IPS DF 4.7 (cell line): ENCODE measurements around the gene KCNMA1.
"Not testable (repeated sequence)": the region's sequence is repeated elsewhere in the genome, so short reads cannot be mapped to it uniquely, and the experiment has no call there.

Experiments
- DNase-seq: peaks from one replicate; pipeline ENCODE4 v3.0.0-alpha.2; 2013; ENCODE audit warnings: low spot score; ENCODE audit errors: extremely low read depth

KCNMA1 gene

DNA sequence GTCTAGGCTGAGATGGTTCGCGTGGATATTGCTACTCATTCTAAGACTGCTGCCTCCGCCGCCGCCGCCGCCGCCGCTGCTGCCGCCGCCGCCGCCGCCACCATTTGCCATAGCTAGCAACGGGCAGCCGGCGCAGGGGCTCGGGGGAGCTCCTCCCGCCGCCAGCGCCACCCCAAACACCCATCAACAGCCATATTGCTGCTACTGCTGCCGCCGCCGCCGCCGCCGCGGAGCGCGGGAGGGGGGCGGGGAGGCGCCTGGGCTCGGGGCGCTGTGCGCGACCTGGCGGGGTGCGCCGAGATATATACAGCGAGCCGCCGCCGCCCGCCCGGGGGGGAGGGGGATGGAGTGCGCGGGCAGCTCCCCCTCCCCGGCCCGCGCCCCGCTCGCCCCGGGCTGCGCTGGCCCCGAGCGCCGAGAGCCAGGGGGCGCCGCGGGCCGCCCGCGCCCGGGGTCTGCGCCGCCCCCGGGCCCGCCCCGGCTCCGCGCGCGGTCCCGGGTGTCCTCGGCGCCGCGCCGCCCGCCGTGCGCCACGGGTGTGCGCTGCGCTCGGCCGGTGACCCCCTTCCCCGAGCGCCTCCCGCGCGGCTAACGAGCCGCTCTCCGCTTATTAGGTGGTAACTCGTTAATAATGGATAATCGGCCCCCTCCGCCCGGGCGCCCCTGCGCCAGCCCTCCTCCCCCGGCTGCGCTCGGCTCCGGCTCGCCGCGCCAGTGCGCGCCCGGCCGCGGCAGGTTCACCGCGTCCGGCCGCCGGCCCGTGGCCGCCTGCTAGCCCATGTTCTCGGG, at the start of gene KCNMA1:
Gene KCNMA1 (minus strand): TSS at position 277 of the 789 bp plus-strand sequence.
- no peak for DNase-seq

DNA sequence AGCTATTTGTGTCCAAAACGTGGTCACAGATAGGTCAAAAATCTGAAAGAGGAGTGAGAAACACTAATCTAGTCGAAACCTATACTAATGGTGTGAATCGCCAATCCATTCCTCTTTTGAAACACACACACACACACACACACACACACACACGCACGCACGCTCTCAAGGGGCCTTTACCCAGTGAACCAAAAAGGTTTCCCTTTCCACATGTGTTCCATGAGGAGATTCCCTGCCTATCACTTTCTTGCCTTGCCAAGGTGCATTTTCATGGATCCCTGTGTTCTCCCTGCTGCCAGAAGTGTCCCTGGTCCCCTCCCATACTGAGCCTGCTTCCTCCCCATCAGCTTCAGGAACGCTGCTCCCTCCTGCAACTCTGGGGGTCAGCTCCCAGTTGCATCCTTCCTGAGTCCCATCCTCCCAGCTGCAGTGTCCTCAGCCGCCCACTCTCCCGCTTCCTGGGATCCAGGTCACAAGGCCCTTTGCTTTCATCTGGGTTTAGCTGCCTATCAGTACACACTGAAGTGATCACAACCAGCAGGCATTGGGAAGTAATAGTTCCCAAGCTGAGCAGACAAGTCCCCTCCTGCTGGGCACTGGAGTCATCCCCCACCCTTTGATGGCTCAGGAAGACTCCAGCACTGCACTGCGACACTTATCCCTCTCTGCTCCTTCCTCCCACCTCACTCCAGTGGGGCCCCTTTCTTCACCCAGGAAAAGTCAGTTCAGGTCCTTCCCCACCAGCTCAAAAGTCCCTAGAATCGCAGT, 49.2 kb upstream of the KCNMA1 start:
- no peak for DNase-seq

DNA sequence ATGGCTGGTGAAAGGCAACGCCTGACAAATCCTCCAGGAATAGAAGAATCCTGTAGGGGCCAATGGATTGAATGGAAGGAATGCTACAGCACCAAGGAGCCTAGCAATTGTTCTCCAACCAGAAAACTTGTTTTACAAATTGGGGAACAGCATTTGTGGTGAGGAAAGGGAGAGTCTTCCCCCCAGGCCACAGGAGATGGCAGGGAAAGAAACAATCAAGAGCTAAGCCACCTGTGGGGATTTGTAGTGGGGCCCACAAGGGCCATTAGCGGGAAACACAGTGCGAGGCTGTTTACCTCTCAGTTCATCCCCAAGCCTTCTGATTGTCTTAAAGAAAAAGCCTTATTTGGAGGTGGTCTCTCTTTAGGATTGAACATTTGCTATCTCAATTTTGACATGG, 48.5 kb upstream of the KCNMA1 start:
- DNase-seq: no peak

DNA sequence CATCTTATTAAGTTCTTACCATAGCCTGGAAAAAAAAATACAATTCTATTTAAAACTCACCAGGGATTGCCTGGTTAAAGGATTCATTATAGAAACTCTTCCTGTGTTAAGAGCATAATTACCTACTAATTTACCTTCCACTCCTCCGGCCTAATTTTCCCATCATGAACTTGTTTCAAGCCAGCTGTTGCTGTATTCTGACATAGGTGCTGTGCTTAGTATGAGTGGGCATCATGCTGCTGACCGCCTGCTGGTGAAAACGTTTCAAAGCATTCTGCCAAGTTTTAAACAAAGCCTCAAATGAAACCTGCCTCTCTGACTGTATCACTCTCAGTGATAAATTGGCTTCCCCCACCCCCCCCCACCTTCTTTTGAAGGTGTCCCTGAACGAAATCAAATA, 47.8 kb upstream of the KCNMA1 start:
- no peak for DNase-seq

DNA sequence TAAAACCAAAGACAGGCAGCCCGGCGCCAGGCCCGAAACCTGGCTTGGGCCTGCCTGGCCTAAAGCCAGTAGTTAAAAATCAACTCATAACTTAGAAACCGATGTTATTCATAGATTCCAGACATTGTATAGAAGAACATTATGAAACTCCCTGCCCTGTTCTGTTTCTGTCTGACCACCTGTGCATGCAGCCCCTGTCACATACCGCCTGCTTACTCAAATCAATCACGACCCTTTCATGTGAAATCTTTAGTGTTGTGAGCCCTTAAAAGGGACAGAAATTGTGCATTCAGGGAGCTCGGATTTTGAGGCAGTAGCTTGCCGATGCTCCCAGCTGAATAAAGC, 45.5 kb upstream of the KCNMA1 start:
- not testable (repeated sequence) for DNase-seq

DNA sequence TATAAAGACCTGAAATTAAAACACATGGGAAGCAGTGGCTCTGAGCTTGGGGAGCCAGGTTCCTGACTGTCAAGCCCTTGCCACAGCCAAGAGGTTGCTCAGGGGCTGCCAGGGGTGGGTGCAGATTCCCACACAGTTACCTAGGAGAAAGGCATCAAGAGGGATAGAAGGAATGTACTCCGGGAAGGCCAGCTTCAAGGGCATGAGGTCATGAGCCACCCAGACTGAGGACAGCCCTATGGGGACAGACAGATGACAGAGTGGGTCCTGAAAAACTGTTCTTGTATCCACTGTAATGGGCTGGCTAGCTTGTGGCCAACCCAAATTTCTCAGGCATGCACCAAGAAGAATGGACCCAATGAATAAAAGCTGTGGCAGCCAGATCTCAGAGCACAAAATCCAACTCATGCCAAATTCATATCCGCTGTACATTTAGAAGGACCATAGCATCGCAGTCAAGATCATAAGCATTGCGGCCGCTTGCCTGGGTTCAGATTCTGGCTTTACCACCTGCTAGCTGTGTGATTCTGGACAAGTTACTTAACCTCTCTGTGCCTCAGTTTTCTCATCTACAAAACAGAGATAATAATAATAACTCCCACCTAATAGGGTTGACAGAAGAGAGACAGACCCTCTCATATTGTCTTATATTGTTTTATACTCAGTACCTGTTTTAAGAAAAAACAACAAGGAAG, 44.9 kb upstream of the KCNMA1 start:
- no peak for DNase-seq

DNA sequence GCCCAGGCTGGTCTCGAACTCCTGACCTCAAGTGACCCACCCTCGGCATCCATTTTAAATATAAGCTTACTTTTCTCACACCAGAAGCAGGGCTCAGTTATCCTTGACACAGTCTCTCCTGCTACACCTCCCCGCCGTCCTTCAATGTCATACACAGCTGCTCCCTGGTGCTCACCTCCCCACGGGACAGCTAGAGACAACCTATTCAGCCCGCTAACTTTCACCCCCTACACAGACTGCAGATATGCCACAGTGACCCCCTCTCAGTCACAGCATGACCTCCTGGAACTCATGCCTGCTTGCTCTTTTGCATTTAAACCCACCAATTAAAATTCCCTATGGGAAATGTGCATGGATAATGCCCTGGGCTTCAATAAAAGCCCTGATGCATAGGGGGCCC, 44.2 kb upstream of the KCNMA1 start:
- DNase-seq: no peak

DNA sequence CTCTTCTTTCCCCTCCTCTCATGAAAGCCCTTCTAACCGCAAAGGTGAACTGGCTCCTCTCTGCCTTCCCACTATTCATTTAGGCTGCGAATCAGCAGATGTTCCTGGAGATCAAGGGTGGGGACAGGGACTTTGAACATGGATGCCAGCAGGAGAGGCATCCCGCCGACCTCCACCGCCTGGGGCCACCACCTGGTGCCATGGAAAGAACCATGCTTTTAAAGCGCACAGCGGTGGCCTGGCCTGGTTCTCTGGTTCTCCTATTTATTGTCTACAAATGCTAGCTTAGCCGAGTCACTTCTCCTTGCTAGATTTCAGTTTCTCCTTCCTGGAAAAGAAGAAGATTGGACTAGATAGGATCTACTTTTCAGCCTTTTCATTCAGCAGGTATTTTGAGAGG, 43.2 kb upstream of the KCNMA1 start:
- no peak for DNase-seq

DNA sequence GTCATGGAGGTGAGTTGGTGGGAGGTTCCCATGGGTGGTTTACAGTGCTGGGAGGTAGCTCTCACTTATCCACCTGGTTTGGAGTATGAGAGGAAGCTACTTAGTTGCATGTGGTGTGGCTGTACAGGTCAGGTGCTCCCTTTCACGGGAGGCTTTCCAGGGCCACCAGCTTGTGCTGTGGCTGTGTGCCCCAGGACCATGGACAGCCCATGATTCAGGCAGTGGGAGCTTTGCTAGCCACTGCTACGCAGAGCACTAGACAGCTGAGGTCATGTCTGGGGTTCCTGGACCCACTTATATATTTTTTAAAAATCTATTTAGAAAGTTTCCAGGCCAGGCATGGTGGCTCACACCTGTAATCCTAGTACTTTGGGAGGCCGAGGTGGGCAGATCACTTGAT, 42.5 kb upstream of the KCNMA1 start:
- no peak for DNase-seq

DNA sequence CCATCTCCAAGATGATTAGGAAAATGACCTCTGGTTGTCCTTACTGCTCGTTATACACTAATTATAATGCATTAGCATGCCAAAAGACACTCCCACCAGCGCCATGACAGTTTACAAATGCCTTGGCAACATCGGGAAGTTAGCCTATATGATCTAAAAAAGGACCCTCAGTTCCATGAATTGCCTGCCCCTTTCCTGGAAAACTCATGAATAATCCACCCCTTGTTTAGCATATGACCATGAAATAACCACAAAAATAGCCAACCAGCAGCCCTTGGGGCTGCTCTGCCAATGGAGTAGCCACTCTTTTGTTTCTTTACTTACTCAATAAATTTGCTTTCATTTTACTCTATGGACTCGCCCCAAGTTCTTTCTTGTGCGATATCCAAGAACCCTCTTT, 41.6 kb upstream of the KCNMA1 start:
- no peak for DNase-seq

DNA sequence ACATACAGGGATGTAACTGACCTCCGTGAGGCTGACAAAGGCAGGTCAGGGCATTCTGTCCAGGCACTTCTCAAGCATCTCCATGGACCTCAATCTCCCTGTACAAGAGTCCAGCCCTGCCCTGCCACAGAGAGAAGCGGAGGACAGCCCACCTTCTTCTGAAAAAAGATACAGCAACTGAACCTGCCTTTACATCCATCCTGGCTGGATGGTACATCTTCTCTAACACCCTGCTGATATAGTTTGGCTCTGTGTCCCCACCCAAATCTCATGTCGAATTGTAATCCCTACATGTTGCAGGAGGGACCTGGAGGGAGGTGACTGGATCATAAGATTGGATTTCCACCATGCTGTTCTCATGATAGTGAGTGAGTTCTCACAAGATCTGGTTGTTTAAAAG, 40.5 kb upstream of the KCNMA1 start:
- DNase-seq: no peak

DNA sequence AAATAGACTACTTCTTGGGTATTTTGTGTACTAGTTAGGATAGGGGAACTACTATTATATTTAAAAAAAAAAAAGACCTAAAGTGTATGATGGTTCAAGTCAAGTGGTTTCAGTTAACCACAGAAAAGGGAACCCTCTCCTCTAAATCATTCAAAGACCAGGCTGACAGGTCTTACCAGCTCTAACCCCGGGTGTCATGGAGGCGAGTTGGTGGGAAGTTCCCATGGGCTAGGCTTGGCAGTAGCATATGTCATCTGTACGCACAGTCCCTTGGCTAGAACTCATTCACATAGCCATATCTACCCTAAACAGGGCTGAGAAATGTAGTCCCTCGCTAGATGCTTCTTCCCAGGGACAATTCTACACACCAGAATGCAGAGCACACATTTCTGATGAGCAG, 37.7 kb upstream of the KCNMA1 start:
- no peak for DNase-seq

DNA sequence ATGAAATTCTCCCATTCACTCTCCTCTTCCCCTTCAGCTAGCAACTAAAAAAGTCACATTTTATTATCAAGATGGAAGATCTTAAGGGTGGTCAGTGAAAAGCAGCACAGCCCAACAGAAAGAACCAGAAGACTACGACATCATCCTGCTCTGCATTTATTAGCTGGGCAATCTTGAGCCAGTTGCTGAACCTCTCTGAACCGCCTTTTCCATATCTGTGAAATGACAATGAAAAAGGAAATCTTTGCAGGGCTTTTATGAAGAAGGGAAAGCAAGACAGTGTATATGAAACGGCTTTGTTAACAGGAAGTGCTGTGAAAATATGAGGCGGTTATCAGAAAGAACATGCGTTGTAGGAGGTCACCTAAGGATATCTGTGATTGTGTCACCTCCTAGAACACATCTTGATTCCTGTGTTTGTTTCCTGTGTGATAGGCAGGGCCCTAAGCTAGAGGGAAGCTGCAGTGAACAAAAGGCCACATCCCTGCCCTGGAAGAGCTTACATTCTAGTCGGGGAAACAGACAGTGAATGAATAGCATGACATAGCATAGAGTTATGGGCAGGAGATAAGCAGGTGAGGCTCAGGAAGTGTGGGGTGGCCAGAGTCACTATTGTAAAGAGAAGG, 36.0 kb upstream of the KCNMA1 start:
- no peak for DNase-seq

DNA sequence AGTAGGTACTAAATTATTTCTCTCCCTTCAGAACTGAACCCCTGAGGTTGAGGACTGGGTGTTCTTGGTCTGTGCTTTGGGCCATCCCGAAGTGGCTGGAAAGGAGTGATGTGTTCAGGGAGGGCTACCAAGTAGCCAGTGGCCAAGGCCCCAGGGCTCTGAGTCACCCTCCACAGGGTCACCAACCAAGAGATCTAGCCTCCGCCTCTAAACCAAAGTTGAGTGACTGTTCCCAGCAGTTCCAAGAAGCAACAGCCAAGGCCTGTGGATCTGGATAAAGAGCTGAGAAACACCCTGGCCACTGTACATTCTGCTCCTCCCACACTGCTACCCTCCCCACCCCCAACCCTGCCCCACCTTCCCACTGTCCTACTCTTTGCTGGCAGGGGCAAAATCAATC, 35.5 kb upstream of the KCNMA1 start:
- DNase-seq: no peak

DNA sequence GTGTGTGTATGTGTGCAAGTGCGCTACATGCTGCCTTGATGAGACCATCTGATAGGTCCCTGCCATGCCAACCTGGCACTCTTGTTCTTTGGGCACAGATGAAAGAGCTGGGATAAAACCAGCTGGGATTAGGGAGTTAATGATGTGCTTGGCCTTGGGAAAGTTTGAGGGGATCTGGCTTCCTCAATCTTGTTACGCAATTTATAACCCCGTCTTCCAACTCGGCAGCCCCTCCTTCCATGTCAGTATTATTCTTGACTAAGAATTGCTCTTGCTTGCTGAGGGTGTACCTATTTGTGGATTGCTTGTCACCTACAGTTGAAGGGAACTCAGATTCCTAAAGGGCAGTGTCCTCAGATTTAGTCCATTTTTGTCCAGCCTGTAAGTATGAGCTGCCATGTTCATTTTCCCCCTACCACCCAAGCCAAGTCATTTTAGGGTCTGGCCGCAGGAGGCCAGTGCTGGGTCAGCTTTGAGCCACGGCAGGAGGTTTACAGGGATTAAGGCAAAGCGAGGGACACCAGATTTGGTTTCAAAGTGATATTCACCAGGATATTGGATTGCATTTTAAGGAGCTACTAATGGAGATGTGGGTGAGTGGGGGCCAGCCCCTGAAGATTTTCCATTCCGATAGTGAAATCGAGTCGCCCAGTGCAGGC, 34.1 kb upstream of the KCNMA1 start:
- DNase-seq: no peak

DNA sequence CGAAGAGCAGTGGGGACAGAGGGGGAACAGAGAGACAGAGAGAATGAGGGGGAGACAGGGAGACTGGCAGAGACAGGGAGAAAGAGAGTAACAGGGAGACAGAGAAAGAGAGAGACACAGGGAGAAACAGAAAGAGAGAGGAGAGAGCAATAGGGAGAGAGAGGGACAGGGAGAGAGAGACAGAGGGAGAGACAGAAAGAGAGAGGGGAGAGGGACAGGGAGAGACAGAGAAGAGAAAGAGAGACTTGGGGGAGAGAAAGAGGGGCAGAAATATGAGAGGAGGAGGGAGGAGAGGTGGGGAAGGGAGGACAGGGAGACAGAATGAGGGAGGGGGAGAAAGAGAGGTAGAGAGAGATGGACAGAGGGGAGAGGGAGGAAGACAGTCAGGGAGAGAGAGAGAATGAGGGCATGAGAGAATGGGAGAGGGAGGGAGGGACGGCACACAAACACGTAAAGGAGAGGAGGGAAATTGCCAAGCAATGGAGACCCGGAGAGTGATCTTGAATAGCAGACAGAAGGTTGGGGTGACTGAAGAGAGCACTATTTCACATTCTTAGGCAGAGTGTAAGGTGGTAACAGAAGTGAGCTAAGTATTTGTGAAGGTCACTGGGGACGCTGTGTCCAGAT, 33.3 kb upstream of the KCNMA1 start:
- DNase-seq: no peak

DNA sequence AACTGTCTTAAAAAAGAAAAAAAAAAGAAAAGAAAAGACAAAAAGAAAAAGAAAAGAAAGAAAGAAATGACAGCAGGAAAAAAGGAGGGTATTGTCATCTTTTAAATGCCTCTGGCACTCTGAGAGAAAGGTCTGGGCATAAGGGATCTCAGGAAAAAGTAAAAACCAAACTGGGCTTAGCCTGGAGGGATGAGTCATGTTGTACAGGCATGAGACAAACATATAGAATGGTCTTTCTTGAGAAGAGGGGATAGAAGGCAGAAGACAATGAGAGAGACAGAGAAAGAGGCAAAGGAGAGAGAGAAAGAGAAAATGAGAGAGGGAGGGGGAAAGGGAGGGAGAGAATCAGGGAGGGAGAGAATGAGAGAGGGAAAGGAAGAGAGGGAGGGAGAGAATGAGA, 32.3 kb upstream of the KCNMA1 start:
- DNase-seq: no peak

DNA sequence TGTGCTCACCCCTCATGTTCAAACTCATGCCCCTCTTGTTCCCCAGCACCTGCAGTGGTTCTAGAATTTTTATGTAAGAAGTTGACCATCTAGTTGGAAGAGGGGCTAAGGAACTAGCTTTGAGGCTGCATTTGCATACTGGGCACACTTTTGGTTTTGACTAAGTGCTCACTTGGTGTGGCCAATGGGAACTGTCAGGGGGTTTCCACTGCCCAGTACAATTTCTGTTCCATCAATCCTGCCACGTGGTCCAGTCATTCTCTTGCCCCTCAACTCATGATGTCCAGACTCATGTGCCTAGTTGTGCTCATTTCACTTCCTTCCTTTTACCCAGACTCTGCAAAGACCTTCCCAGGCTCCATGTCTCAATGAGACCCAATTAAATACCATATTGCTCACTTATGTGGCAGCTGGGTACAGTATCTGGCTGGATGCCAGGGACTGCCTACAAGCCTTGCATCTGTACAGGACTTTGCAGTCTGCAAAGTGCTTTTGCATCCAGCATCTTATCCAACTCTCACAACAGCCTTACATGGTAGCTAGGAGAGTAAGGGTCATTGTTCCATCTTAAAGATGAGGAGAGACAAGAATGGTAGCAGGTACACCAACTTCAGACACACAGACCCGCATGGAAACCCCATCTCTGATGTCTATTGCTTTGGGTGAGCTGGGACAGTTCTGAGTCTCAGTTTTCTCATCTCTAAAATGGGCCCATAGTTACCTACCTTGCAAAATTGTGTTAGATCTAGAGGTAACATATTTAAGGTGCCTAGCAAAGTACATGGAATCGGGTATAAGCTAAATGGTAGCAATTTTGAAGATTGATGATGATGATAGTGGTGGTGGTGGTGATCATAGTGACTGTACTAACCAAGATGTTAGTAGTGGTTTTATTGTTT, 30.1 kb upstream of the KCNMA1 start:
- no peak for DNase-seq

DNA sequence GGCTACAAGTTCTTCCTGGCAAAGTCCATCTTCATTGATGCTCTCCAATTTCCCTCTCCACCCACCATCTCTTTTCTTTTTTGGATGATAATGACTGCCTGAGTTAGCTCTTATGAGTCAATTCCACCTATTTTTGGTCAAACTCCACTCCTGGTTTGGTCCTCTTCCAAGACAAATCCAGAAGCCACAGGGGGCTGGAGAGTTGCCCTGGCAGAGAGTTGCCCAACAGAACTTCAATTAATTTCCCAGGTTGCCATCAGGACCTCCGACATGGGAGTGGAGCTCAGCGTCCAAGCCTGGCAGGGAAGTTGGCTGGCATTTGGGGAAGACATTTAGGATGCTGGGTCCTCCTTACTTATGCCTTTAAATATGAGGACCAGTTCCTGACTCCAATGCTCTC, 29.2 kb upstream of the KCNMA1 start:
- DNase-seq: no peak

DNA sequence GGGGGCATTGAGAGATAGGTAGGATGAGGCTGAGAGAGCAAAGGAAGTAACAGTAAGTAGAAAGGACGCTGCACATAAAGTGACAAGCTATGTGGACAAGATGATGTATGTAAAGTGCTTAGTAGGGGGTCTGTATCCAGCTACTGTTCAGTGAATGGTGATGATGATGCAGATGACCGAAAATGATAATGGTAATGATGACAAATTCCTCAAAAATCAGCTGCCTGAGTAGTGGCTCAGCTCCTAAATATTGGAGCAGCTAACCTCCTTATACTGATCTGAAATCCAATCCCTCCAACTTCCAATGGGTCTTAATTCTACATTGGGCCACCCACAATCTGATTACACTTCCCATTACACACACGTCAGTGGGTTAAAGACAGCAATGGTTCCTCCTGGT, 27.1 kb upstream of the KCNMA1 start:
- no peak for DNase-seq
